DND-41 (cell line): Measurements from ENCODE around the gene ELK4.

Experiments used
- ATAC-seq: fragments of 200-7000 bp; cut with Tn5 transposase; 3 replicates; pipeline ENCODE4 v1.9.1; 2021; ENCODE audit warnings: low read depth; ENCODE audit not compliant: insufficient read depth
- DNase-seq: peaks from one replicate; pipeline ENCODE4 v3.0.0-alpha.2; 2020
- H2AFZ ChIP-seq: 2 replicates; pipeline ENCODE4 v1.6.0; 2012; ENCODE audit warnings: low read depth, low read length
- H3K27ac ChIP-seq: 2 replicates; pipeline ENCODE4 v1.5.1; 2012; ENCODE audit warnings: low read length, inconsistent platforms
- H3K27me3 ChIP-seq: fragments of 200-600 bp; sonication (generic); 2 replicates; pipeline ENCODE4 v1.6.0; 2012; ENCODE audit warnings: low read length, mild to moderate bottlenecking, inconsistent platforms; ENCODE audit not compliant: insufficient read depth, poor library complexity
- H3K36me3 ChIP-seq: 2 replicates; pipeline ENCODE4 v1.5.1; 2012; ENCODE audit warnings: low read length, inconsistent platforms; ENCODE audit not compliant: insufficient read depth
- H3K4me1 ChIP-seq: 2 replicates; pipeline ENCODE4 v1.5.1; 2012; ENCODE audit warnings: mild to moderate bottlenecking, low read length; ENCODE audit not compliant: insufficient read depth
- H3K4me2 ChIP-seq: 2 replicates; pipeline ENCODE4 v1.6.0; 2012; ENCODE audit warnings: mild to moderate bottlenecking, moderate library complexity, low read length, inconsistent platforms; ENCODE audit not compliant: insufficient read depth
- H3K4me3 ChIP-seq, 2 experiments: fragments of 200-600 bp in 1 of 2; shearing (Covaris generic) in 1 of 2; 2 replicates each; pipeline ENCODE4 v1.5.1; 2012 to 2016; ENCODE audit warnings: inconsistent platforms in 2 of 2, low read length in 2 of 2, mild to moderate bottlenecking in 2 of 2, low read depth in 1 of 2, moderate library complexity in 1 of 2
- H3K79me2 ChIP-seq: 2 replicates; pipeline ENCODE4 v1.6.0; 2012; ENCODE audit warnings: low read length, inconsistent platforms; ENCODE audit not compliant: insufficient read depth
- H3K9ac ChIP-seq: 2 replicates; pipeline ENCODE4 v1.6.0; 2012; ENCODE audit warnings: low read depth, mild to moderate bottlenecking, inconsistent platforms, low read length, moderate library complexity
- H3K9me3 ChIP-seq: 2 replicates; pipeline ENCODE4 v1.5.1; 2012; ENCODE audit warnings: low read length, moderate library complexity, mild to moderate bottlenecking, inconsistent platforms; ENCODE audit not compliant: insufficient read depth, severe bottlenecking
- H4K20me1 ChIP-seq: 2 replicates; pipeline ENCODE4 v1.6.0; 2012; ENCODE audit warnings: low read length; ENCODE audit not compliant: insufficient read depth
- EZH2 ChIP-seq: IDR thresholded peaks from 3 replicates; pipeline ENCODE4 v1.6.1; 2012; ENCODE audit warnings: borderline replicate concordance, low read depth, mild to moderate bottlenecking, moderate library complexity, low read length, inconsistent platforms; ENCODE audit not compliant: severe bottlenecking
- TF ChIP-seq, protein P1 (sequence below): IDR thresholded peaks from 2 replicates; pipeline ENCODE4 v1.5.1; 2012; ENCODE audit warnings: borderline replicate concordance, low read length, moderate library complexity, mild to moderate bottlenecking; ENCODE audit not compliant: poor library complexity, severe bottlenecking; ENCODE audit errors: extremely low read depth

Gene ELK4

GRCh38 chr1:205595861-205596260, 36.0 kb downstream of the ELK4 start:
- Histone ChIP-seq H3K27ac (no peak overlapping the region), H3K4me3 (no peak overlapping the region), H3K4me2 (no peak overlapping the region), H2AFZ (no peak overlapping the region), H3K9me3 (no peaks in the 10 kb centered on the region), H3K79me2 (no peaks in the 10 kb centered on the region), H3K4me1 (peaks cover 19% of the 10 kb centered on the region), H3K27me3 (no peaks in the 10 kb centered on the region), H3K9ac (no peak overlapping the region), H4K20me1 (0 out of 2 replicates have a peak, but pooled peaks cover 4% of the 10 kb centered on the region), H3K36me3 (peaks cover 36% of the 10 kb centered on the region)
- DNase-seq (no peak), ATAC-seq (no peak)
- TF ChIP-seq, protein P1, sequence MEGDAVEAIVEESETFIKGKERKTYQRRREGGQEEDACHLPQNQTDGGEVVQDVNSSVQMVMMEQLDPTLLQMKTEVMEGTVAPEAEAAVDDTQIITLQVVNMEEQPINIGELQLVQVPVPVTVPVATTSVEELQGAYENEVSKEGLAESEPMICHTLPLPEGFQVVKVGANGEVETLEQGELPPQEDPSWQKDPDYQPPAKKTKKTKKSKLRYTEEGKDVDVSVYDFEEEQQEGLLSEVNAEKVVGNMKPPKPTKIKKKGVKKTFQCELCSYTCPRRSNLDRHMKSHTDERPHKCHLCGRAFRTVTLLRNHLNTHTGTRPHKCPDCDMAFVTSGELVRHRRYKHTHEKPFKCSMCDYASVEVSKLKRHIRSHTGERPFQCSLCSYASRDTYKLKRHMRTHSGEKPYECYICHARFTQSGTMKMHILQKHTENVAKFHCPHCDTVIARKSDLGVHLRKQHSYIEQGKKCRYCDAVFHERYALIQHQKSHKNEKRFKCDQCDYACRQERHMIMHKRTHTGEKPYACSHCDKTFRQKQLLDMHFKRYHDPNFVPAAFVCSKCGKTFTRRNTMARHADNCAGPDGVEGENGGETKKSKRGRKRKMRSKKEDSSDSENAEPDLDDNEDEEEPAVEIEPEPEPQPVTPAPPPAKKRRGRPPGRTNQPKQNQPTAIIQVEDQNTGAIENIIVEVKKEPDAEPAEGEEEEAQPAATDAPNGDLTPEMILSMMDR, result no peak
- TF ChIP-seq EZH2, result no peak

- DNase-seq (no peak), ATAC-seq (no peak)
- H3K27ac ChIP-seq, result no peak overlapping the region
- H3K36me3 ChIP-seq, result peaks cover 31% of the 10 kb centered on the region
- no peak overlapping the region for H2AFZ ChIP-seq
- TF ChIP-seq, protein P1, result no peak
- no peaks in the 10 kb centered on the region for H3K9me3 ChIP-seq
- no peak overlapping the region for H3K9ac ChIP-seq
- no peaks in the 10 kb centered on the region for H3K79me2 ChIP-seq
- H4K20me1 ChIP-seq, result 0 out of 2 replicates have a peak, but pooled peaks cover 4% of the 10 kb centered on the region
- H3K27me3 ChIP-seq, result no peaks in the 10 kb centered on the region
- H3K4me1 ChIP-seq, result peaks cover 24% of the 10 kb centered on the region
- H3K4me2 ChIP-seq, result no peak overlapping the region
- H3K4me3 ChIP-seq, result no peak overlapping the region
Measured at GRCh38 chr1:205595435-205595834, 36.4 kb downstream of the ELK4 start.

- no peak overlapping the region for H3K9ac ChIP-seq
- ATAC-seq, result no peak
- no peaks in the 10 kb centered on the region for H3K27me3 ChIP-seq
- no peaks in the 10 kb centered on the region for H3K79me2 ChIP-seq
- no peak overlapping the region for H3K27ac ChIP-seq
- no peaks in the 10 kb centered on the region for H3K9me3 ChIP-seq
- H3K4me3 ChIP-seq, result no peak overlapping the region
- 0 out of 2 replicates have a peak, but pooled peaks cover 4% of the 10 kb centered on the region for H4K20me1 ChIP-seq
- TF ChIP-seq EZH2, result no peak
- TF ChIP-seq, protein P1, result no peak
- H3K4me1 ChIP-seq, result peaks cover 30% of the 10 kb centered on the region
- DNase-seq, result no peak
- no peak overlapping the region for H2AFZ ChIP-seq
- H3K36me3 ChIP-seq, result peaks cover 25% of the 10 kb centered on the region
- H3K4me2 ChIP-seq, result no peak overlapping the region
Measured at GRCh38 chr1:205594846-205595245, 37.0 kb downstream of the ELK4 start.

GRCh38 chr1:205593967-205594366, 37.8 kb downstream of the ELK4 start:
- DNase-seq, result no peak
- no peak overlapping the region for H3K4me3 ChIP-seq
- TF ChIP-seq, protein P1, result no peak
- TF ChIP-seq EZH2, result no peak
- no peaks in the 10 kb centered on the region for H3K27me3 ChIP-seq
- H3K36me3 ChIP-seq, result peaks cover 17% of the 10 kb centered on the region; the same call in 1 of the 2 replicates
- no peak overlapping the region for H3K4me2 ChIP-seq
- no peak overlapping the region for H3K27ac ChIP-seq
- peaks cover 31% of the 10 kb centered on the region for H3K4me1 ChIP-seq
- H2AFZ ChIP-seq, result no peak overlapping the region
- H3K9ac ChIP-seq, result no peak overlapping the region
- no peak for ATAC-seq
- 0 out of 2 replicates have a peak, but pooled peaks cover 4% of the 10 kb centered on the region for H4K20me1 ChIP-seq
- no peaks in the 10 kb centered on the region for H3K79me2 ChIP-seq
- H3K9me3 ChIP-seq, result no peaks in the 10 kb centered on the region
